GM12878 (cell line): ENCODE data around the gene PFKP. TPM values are rescaled to one million over a fixed set of nuclear protein-coding genes. Genes with fewer than 3 reads are reported as not detected.

Experiments
- ATAC-seq: fragments of 200-7000 bp; cut with Tn5 transposase; 3 replicates; pipeline ENCODE4 v1.9.1; 2020; ENCODE audit warnings: mild to moderate bottlenecking, moderate library complexity
- BruUV-seq: library from RNA; stranded (reverse); fragments of 400-500 nt; replicated peaks from 2 replicates; lab custom pipeline; 2021; lab: Mats Ljungman, UMichigan
- CTCF ChIA-PET: fragments of 300-600 bp; sonication (Branson Sonifier 250); formaldehyde crosslinking; extraction: SDS; loops from one replicate; lab custom pipeline; 2021; ENCODE audit warnings: inconsistent platforms; lab: Yijun Ruan, JAX
- POLR2A ChIA-PET: fragments of 350-600 bp; formaldehyde crosslinking; extraction: SDS; loops from one replicate; lab custom pipeline; 2021; ENCODE audit warnings: inconsistent platforms; lab: Charles Lee
- RAD21 ChIA-PET: fragments of 300-600 bp; sonication (Branson Sonifier 250); formaldehyde crosslinking; loops from one replicate; lab custom pipeline; 2023; ENCODE audit warnings: antibody characterized with exemption; ENCODE audit not compliant: unreplicated experiment; lab: Charles Lee
- SMC1A ChIA-PET: fragments of 300-600 bp; sonication (Branson Sonifier 250); formaldehyde crosslinking; loops from one replicate; lab custom pipeline; 2023; ENCODE audit not compliant: unreplicated experiment, uncharacterized antibody; lab: Charles Lee
- DNase-seq: peaks from one replicate; pipeline ENCODE4 v3.0.0-alpha.2; 2011; ENCODE audit warnings: low read depth, low spot score
- FAIRE-seq: peaks from 3 replicates; lab custom pipeline; 2011; peaks lifted over from hg19 to GRCh38; lab: Jason Lieb, UNC
- H2AFZ ChIP-seq: 2 replicates; pipeline ENCODE4 v1.6.0; 2011; ENCODE audit warnings: low read depth, low read length, control low read depth; ENCODE audit not compliant: control insufficient read depth
- H3K27ac ChIP-seq: 2 replicates; pipeline ENCODE4 v1.5.1; 2011; ENCODE audit warnings: control low read depth; ENCODE audit not compliant: control insufficient read depth, insufficient read depth
- H3K27me3 ChIP-seq, 2 experiments: replicated peaks in 1 of 2; 2 replicates each; pipeline versions ENCODE4 v1.6.0 to v1.6.1; 2011; ENCODE audit warnings: low read length in 1 of 2; ENCODE audit not compliant: control insufficient read depth in 2 of 2, insufficient read depth in 2 of 2
- H3K36me3 ChIP-seq, 2 experiments: 2 replicates each; pipeline ENCODE4 v1.5.1; 2011; ENCODE audit warnings: low read length in 1 of 2; ENCODE audit not compliant: control insufficient read depth in 2 of 2, insufficient read depth in 2 of 2
- H3K4me1 ChIP-seq: 2 replicates; pipeline ENCODE4 v1.6.1; 2011; ENCODE audit warnings: mild to moderate bottlenecking, low read length, moderate library complexity, mixed read lengths; ENCODE audit not compliant: control insufficient read depth, insufficient read depth
- H3K4me2 ChIP-seq: 2 replicates; pipeline ENCODE4 v1.6.0; 2011; ENCODE audit warnings: control low read depth; ENCODE audit not compliant: control insufficient read depth, insufficient read depth
- H3K4me3 ChIP-seq: fragments of 200-600 bp; sonication (generic); 2 replicates; pipeline ENCODE4 v1.5.1; 2016
- H3K79me2 ChIP-seq: 2 replicates; pipeline ENCODE4 v1.6.0; 2011; ENCODE audit warnings: low read length; ENCODE audit not compliant: control insufficient read depth, insufficient read depth
- H3K9ac ChIP-seq: 2 replicates; pipeline ENCODE4 v1.8.0; 2011; ENCODE audit warnings: low read length, control low read depth, mixed read lengths; ENCODE audit not compliant: control insufficient read depth, insufficient read depth
- H3K9me3 ChIP-seq: replicated peaks from 3 replicates; pipeline ENCODE4 v1.5.1; 2011; ENCODE audit warnings: mild to moderate bottlenecking, low read length; ENCODE audit not compliant: control insufficient read depth, insufficient read depth
- H4K20me1 ChIP-seq: 2 replicates; pipeline ENCODE4 v1.6.0; 2011; ENCODE audit not compliant: control insufficient read depth, insufficient read depth
- ATF7 ChIP-seq: fragments of 450-650 bp; IDR thresholded peaks from 2 replicates; pipeline ENCODE4 v1.6.1; 2016; ENCODE audit warnings: low read depth, mild to moderate bottlenecking
- DPF2 ChIP-seq: fragments of 450-650 bp; IDR thresholded peaks from 2 replicates; pipeline ENCODE4 v1.6.1; 2017; ENCODE audit warnings: mild to moderate bottlenecking
- HDAC6 ChIP-seq: fragments of 200-600 bp; sonication (generic); IDR thresholded peaks from one replicate; pipeline ENCODE4 v1.8.0; 2017; ENCODE audit warnings: antibody characterized with exemption; ENCODE audit not compliant: unreplicated experiment
- MTA2 ChIP-seq: fragments of 450-650 bp; IDR thresholded peaks from 2 replicates; pipeline ENCODE4 v1.6.1; 2016; ENCODE audit warnings: low read depth, mild to moderate bottlenecking, moderate library complexity
- NFYB ChIP-seq: IDR thresholded peaks from 2 replicates; pipeline ENCODE4 v1.6.1; 2011; ENCODE audit warnings: low read depth, mild to moderate bottlenecking, low read length, improper control_type of control experiment, moderate library complexity; ENCODE audit not compliant: insufficient read depth
- POLR2A ChIP-seq: IDR thresholded peaks from 2 replicates; pipeline ENCODE4 v1.6.1; 2011; ENCODE audit warnings: low read depth, mild to moderate bottlenecking, low read length
- POLR2AphosphoS2 ChIP-seq: IDR thresholded peaks from 2 replicates; pipeline ENCODE4 v1.6.1; 2011; ENCODE audit warnings: low read depth, mild to moderate bottlenecking, low read length, improper control_type of control experiment, moderate library complexity
- SIN3A ChIP-seq: IDR thresholded peaks from 2 replicates; pipeline ENCODE4 v1.6.1; 2012; ENCODE audit warnings: low read depth, low read length, improper control_type of control experiment
- SPI1 ChIP-seq: IDR thresholded peaks from 2 replicates; pipeline ENCODE4 v1.6.1; 2011; ENCODE audit warnings: low read depth, mild to moderate bottlenecking, low read length, moderate library complexity, borderline replicate concordance; ENCODE audit not compliant: insufficient read depth
- STAT1 ChIP-seq: fragments of 450-650 bp; conservative IDR thresholded peaks from 2 replicates; pipeline ENCODE4 v1.6.1; 2014; ENCODE audit warnings: antibody characterized with exemption, mild to moderate bottlenecking
- ZNF384 ChIP-seq: IDR thresholded peaks from 2 replicates; pipeline ENCODE4 v1.6.1; 2012; ENCODE audit warnings: low read depth, mild to moderate bottlenecking, low read length, improper control_type of control experiment, borderline replicate concordance
- ZNF622 ChIP-seq: fragments of 450-650 bp; IDR thresholded peaks from 2 replicates; pipeline ENCODE4 v1.6.1; 2017; ENCODE audit warnings: mild to moderate bottlenecking, inconsistent platforms
- WGBS: methylation state at CpG from one replicate; pipeline ENCODE4 v1.1.6; 2016; ENCODE audit warnings: low lambda C conversion rate; ENCODE audit not compliant: insufficient replicate concordance, insufficient coverage; ENCODE audit errors: missing lambda C conversion rate; 5-methylcytosine and 5-hydroxymethylcytosine counted together
- in situ Hi-C: fragments of 300-500 bp; cut with MboI; formaldehyde crosslinking; loops from 9 replicates; pipeline ENCODE4 v1.14.3; 2018; ENCODE audit warnings: mixed read lengths
- intact Hi-C: fragments of 100-400 bp; cut with micrococcal nuclease; formaldehyde crosslinking; loops from one replicate; pipeline ENCODE4 v1.14.2; 2022; ENCODE audit not compliant: unreplicated experiment
- polyA plus RNA-seq, 11 experiments: library from polyadenylated mRNA; depleted of rRNA in 4 of 11; unstranded in 6 of 11; stranded (reverse) in 5 of 11; fragments of >200 nt; fragmentation: Nextera tagmentation in 4 of 11; fragmentation: Illumina TruSeq in 1 of 11; extraction: Ambion mirVana in 4 of 11; extraction: Trizol in 1 of 11; gene quantifications; 1 replicate in 1 of 11; 2 replicates in 10 of 11; pipeline versions ENCODE4 v1.2.1 to v1.2.3, GENCODE V29; 2011 to 2016; ENCODE audit warnings: inconsistent platforms in 2 of 11, missing spikeins in 2 of 11, low read depth in 1 of 11
- total RNA-seq, 4 experiments: library from RNA; depleted of rRNA in 3 of 4; stranded (reverse); fragments of >200 nt in 3 of 4; fragmentation: Illumina TruSeq in 1 of 4; extraction: Trizol in 1 of 4; gene quantifications; 2 replicates each; pipeline versions ENCODE4 v1.2.1 to v1.2.3, GENCODE V29; 2013 to 2021
- TF ChIP-seq, protein P1 (sequence below): IDR thresholded peaks from 2 replicates; pipeline ENCODE4 v1.6.1; 2011; ENCODE audit warnings: mild to moderate bottlenecking, low read depth, low read length, moderate library complexity; ENCODE audit not compliant: insufficient replicate concordance
- TF ChIP-seq, protein P2 (sequence below): fragments of 450-650 bp; IDR thresholded peaks from 2 replicates; pipeline ENCODE4 v1.6.1; 2017; ENCODE audit warnings: antibody characterized with exemption, mild to moderate bottlenecking, moderate library complexity
- TF ChIP-seq, protein P3 (sequence below): fragments of 450-650 bp; conservative IDR thresholded peaks from 2 replicates; pipeline ENCODE4 v1.6.1; 2017; ENCODE audit warnings: mild to moderate bottlenecking, moderate library complexity

The PFKP gene
- total and polyA plus RNA-seq, 10 of the 15 experiments (the other 5 are each of a cell fraction or from before 2014, with no cell fraction given): 27.0 to 145 (median 95.7) TPM

DNA sequence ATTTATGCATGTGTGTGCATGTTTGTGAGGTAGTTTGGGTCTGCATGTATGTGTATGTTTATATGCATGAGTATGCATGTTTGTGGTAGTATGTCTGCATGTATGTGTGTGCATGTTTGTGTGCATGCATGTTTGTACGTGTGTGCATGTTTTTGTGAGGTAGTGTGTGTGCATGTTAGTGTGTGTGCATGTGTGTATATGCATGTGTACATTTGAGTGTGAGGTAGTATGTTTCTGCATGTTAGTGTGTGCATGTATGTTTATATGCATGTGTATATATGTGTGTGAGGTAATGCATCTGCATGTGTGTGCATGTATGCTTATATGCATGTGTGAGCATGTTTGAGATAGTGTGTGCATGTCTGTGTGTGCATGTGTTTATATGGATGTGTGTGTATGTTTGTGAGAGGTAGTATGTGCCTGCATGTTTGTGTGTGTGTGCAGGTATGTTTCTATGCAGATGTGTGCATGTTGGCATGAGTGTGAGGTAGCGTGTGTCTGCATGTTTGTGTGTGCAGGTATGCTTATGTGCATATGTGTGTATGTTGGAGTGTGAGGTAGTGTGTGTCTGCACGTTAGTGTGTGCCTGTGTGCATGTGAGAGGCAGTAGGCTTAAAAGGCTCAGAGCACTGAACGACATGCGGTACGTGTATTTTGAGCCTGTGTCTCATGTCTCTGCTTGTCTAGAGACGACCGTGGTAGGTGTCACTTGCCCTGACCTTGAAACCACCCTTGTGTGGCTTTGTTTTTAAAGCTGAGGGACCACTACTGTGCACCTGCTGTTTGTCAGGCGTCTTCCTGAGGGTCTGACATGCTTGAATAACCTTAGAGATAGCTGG, 43.7 kb downstream of the PFKP start:
- DNase-seq: no peak
- Histone ChIP-seq H3K4me3 (no peak overlapping the region), H3K4me2 (no peak overlapping the region), H3K79me2 (no peaks in the 10 kb centered on the region), H4K20me1 (no peaks in the 10 kb centered on the region), H3K36me3 (peaks cover 42 to 47% of the 10 kb centered on the region in 2 experiments), H3K4me1 (no peaks in the 10 kb centered on the region), H2AFZ (no peak overlapping the region), H3K9me3 (no peaks in the 10 kb centered on the region), H3K27ac (no peak overlapping the region), H3K27me3 (no peaks in the 10 kb centered on the region), H3K9ac (no peak overlapping the region)
- 80% methylated on average over 9 of the region's 9 CpGs for WGBS
- RAD21 ChIA-PET: no interaction called here
- in situ Hi-C loops (no loop called here), intact Hi-C loops (no loop called here)
- no peak for FAIRE-seq
- TF ChIP-seq POLR2AphosphoS2: 0 out of 2 replicates have a peak, but pooled peaks have one; percentile 37
- 0 out of 2 replicates have a peak, but pooled peaks have one; percentile 19 for TF ChIP-seq POLR2A
- TF ChIP-seq HDAC6: no peak
- TF ChIP-seq STAT1: no peak
- no peak for TF ChIP-seq ZNF384
- no peak for TF ChIP-seq ZNF622
- TF ChIP-seq, protein P1, sequence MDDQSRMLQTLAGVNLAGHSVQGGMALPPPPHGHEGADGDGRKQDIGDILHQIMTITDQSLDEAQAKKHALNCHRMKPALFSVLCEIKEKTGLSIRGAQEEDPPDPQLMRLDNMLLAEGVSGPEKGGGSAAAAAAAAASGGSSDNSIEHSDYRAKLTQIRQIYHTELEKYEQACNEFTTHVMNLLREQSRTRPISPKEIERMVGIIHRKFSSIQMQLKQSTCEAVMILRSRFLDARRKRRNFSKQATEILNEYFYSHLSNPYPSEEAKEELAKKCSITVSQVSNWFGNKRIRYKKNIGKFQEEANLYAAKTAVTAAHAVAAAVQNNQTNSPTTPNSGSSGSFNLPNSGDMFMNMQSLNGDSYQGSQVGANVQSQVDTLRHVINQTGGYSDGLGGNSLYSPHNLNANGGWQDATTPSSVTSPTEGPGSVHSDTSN: no peak
- TF ChIP-seq, protein P2, sequence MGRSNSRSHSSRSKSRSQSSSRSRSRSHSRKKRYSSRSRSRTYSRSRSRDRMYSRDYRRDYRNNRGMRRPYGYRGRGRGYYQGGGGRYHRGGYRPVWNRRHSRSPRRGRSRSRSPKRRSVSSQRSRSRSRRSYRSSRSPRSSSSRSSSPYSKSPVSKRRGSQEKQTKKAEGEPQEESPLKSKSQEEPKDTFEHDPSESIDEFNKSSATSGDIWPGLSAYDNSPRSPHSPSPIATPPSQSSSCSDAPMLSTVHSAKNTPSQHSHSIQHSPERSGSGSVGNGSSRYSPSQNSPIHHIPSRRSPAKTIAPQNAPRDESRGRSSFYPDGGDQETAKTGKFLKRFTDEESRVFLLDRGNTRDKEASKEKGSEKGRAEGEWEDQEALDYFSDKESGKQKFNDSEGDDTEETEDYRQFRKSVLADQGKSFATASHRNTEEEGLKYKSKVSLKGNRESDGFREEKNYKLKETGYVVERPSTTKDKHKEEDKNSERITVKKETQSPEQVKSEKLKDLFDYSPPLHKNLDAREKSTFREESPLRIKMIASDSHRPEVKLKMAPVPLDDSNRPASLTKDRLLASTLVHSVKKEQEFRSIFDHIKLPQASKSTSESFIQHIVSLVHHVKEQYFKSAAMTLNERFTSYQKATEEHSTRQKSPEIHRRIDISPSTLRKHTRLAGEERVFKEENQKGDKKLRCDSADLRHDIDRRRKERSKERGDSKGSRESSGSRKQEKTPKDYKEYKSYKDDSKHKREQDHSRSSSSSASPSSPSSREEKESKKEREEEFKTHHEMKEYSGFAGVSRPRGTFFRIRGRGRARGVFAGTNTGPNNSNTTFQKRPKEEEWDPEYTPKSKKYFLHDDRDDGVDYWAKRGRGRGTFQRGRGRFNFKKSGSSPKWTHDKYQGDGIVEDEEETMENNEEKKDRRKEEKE: no peak
- no peak for TF ChIP-seq DPF2
- no peak for TF ChIP-seq ATF7
- TF ChIP-seq SIN3A: no peak
- no peak for TF ChIP-seq MTA2
- TF ChIP-seq, protein P3, sequence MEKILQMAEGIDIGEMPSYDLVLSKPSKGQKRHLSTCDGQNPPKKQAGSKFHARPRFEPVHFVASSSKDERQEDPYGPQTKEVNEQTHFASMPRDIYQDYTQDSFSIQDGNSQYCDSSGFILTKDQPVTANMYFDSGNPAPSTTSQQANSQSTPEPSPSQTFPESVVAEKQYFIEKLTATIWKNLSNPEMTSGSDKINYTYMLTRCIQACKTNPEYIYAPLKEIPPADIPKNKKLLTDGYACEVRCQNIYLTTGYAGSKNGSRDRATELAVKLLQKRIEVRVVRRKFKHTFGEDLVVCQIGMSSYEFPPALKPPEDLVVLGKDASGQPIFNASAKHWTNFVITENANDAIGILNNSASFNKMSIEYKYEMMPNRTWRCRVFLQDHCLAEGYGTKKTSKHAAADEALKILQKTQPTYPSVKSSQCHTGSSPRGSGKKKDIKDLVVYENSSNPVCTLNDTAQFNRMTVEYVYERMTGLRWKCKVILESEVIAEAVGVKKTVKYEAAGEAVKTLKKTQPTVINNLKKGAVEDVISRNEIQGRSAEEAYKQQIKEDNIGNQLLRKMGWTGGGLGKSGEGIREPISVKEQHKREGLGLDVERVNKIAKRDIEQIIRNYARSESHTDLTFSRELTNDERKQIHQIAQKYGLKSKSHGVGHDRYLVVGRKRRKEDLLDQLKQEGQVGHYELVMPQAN: no peak
- TF ChIP-seq SPI1: no peak
- TF ChIP-seq NFYB: no peak
- BruUV-seq: no TSS peak
- POLR2A ChIA-PET: no interaction called here
- SMC1A ChIA-PET: no interaction called here
- no peak for ATAC-seq
- CTCF ChIA-PET: no interaction called here
